DOHH2 (cell line): ENCODE measurements around the gene MVD.

Experiments used
- H3F3A ChIP-seq: fragments of 200-600 bp; sonication (generic), shearing (Covaris generic); 2 replicates; pipeline ENCODE4 v1.6.0; 2016; ENCODE audit warnings: antibody characterized with exemption, mild to moderate bottlenecking; ENCODE audit not compliant: control insufficient read depth, insufficient read depth
- H3K27ac ChIP-seq: fragments of 200-600 bp; sonication (generic); 2 replicates; pipeline ENCODE4 v1.5.1; 2014; ENCODE audit warnings: low read depth, mild to moderate bottlenecking, low read length, moderate library complexity
- H3K27me3 ChIP-seq: fragments of 200-600 bp; sonication (generic); 2 replicates; pipeline ENCODE4 v1.6.1; 2014; ENCODE audit warnings: mild to moderate bottlenecking, low read length, mixed read lengths; ENCODE audit not compliant: control insufficient read depth
- H3K36me3 ChIP-seq: fragments of 200-600 bp; sonication (generic); 2 replicates; pipeline ENCODE4 v1.6.1; 2014; ENCODE audit warnings: mild to moderate bottlenecking, low read length, moderate library complexity, mixed read lengths; ENCODE audit not compliant: control insufficient read depth
- H3K4me1 ChIP-seq: fragments of 200-600 bp; sonication (generic); 2 replicates; pipeline ENCODE4 v1.6.1; 2014; ENCODE audit warnings: mild to moderate bottlenecking, low read length, mixed read lengths; ENCODE audit not compliant: control insufficient read depth
- H3K4me2 ChIP-seq: fragments of 200-600 bp; sonication (generic); 2 replicates; pipeline ENCODE4 v1.6.0; 2014; ENCODE audit warnings: mild to moderate bottlenecking, low read length, moderate library complexity
- H3K4me3 ChIP-seq: fragments of 200-600 bp; sonication (generic); 2 replicates; pipeline ENCODE4 v1.5.1; 2014; ENCODE audit warnings: mild to moderate bottlenecking, low read length, mixed read lengths
- H3K79me2 ChIP-seq: fragments of 200-600 bp; sonication (generic); 2 replicates; pipeline ENCODE4 v1.6.1; 2014; ENCODE audit warnings: mild to moderate bottlenecking, low read length, mixed read lengths; ENCODE audit not compliant: control insufficient read depth
- H3K9me2 ChIP-seq: fragments of 200-600 bp; sonication (generic); replicated peaks from 2 replicates; pipeline ENCODE4 v1.6.1; 2014; ENCODE audit warnings: mild to moderate bottlenecking, low read length, mixed read lengths; ENCODE audit not compliant: control insufficient read depth
- H3K9me3 ChIP-seq: fragments of 200-600 bp; sonication (generic); 2 replicates; pipeline ENCODE4 v1.6.1; 2014; ENCODE audit warnings: antibody characterized with exemption, low read length, mixed read lengths; ENCODE audit not compliant: control insufficient read depth, insufficient read depth
- H4K20me1 ChIP-seq: fragments of 200-600 bp; sonication (generic); 2 replicates; pipeline ENCODE4 v1.6.0; 2014; ENCODE audit warnings: low read depth, mild to moderate bottlenecking, antibody characterized with exemption, low read length, moderate library complexity; ENCODE audit not compliant: control insufficient read depth, insufficient read depth
- CTCF ChIP-seq: fragments of 200-600 bp; sonication (generic); IDR thresholded peaks from one replicate; pipeline ENCODE4 v1.5.1; 2014; ENCODE audit warnings: antibody characterized with exemption, mild to moderate bottlenecking, low read depth, low read length; ENCODE audit not compliant: poor library complexity, severe bottlenecking
- EZH2phosphoT487 ChIP-seq: fragments of 200-600 bp; sonication (generic); IDR thresholded peaks from 2 replicates; pipeline ENCODE4 v1.6.1; 2017; ENCODE audit warnings: borderline replicate concordance, mild to moderate bottlenecking, antibody characterized with exemption, low read length, moderate library complexity, mixed read lengths

Gene MVD

DNA sequence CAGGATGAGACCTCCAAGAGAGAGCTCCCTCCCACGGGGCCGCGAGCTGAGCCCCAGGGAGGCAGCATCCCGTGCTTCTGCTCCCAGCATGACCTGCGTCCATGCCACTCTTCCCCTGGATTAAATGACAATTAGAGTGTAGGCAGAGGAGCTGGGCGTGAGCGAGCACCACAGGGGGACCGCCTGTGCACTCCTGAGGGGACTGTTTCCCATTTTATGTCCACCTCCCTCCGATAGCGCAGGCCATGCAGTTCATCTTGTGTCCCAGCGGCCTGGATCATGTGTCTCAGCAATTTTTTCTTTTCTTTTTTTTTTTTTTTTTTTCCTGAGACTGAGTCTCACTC, 30.3 kb downstream of the MVD start:
- Histone ChIP-seq H3F3A (peaks cover 7% of the 10 kb centered on the region), H3K36me3 (peaks cover 49% of the 10 kb centered on the region), H3K4me3 (no peak overlapping the region), H3K4me1 (peaks cover 50% of the 10 kb centered on the region), H3K4me2 (no peak overlapping the region), H3K79me2 (no peaks in the 10 kb centered on the region), H3K9me3 (no peaks in the 10 kb centered on the region), H3K9me2 (no peaks in the 10 kb centered on the region), H3K27ac (no peak overlapping the region), H4K20me1 (no peaks in the 10 kb centered on the region), H3K27me3 (no peaks in the 10 kb centered on the region; the same call in 1 of the 2 replicates)
- TF ChIP-seq CTCF, result no peak
- no peak for TF ChIP-seq EZH2phosphoT487

- H4K20me1 ChIP-seq, result no peaks in the 10 kb centered on the region; the same call in 1 of the 2 replicates
- no peaks in the 10 kb centered on the region for H3K27me3 ChIP-seq
- H3K79me2 ChIP-seq, result no peaks in the 10 kb centered on the region
- peaks cover 54% of the 10 kb centered on the region for H3K36me3 ChIP-seq
- H3K4me3 ChIP-seq, result no peak overlapping the region
- H3K9me2 ChIP-seq, result no peaks in the 10 kb centered on the region
- H3K4me2 ChIP-seq, result no peak overlapping the region
- TF ChIP-seq CTCF (no peak), EZH2phosphoT487 (no peak)
- 0 out of 2 replicates have a peak, but pooled peaks cover 7% of the 10 kb centered on the region for H3F3A ChIP-seq
- no peaks in the 10 kb centered on the region for H3K9me3 ChIP-seq
- no peak overlapping the region for H3K27ac ChIP-seq
- H3K4me1 ChIP-seq, result peaks cover 44% of the 10 kb centered on the region
Observed at GRCh38 chr16:88631920-88632586, 30.8 kb downstream of the MVD start.

- H3F3A ChIP-seq, result 0 out of 2 replicates have a peak, but pooled peaks cover 7% of the 10 kb centered on the region
- TF ChIP-seq CTCF, result no peak
- no peak for TF ChIP-seq EZH2phosphoT487
- peaks cover 43% of the 10 kb centered on the region for H3K4me1 ChIP-seq
- H3K36me3 ChIP-seq, result peaks cover 59% of the 10 kb centered on the region
- H3K4me2 ChIP-seq, result no peak overlapping the region
- H3K4me3 ChIP-seq, result no peak overlapping the region
- no peaks in the 10 kb centered on the region for H3K9me3 ChIP-seq
- H3K79me2 ChIP-seq, result no peaks in the 10 kb centered on the region
- no peaks in the 10 kb centered on the region for H3K9me2 ChIP-seq
- no peaks in the 10 kb centered on the region for H3K27me3 ChIP-seq
- H4K20me1 ChIP-seq, result no peaks in the 10 kb centered on the region; the same call in 1 of the 2 replicates
- no peak overlapping the region for H3K27ac ChIP-seq
Observed at GRCh38 chr16:88631384-88631783, 31.5 kb downstream of the MVD start.
